ENCODE data around the gene UQCC5. TPM values are rescaled to one million over a fixed set of nuclear protein-coding genes. Genes with fewer than 3 reads are reported as not detected.

Gene UQCC5
- total RNA-seq, 4 donors from 2014 or later = 1.7 to 7.7 (median 4.1) TPM

DNA sequence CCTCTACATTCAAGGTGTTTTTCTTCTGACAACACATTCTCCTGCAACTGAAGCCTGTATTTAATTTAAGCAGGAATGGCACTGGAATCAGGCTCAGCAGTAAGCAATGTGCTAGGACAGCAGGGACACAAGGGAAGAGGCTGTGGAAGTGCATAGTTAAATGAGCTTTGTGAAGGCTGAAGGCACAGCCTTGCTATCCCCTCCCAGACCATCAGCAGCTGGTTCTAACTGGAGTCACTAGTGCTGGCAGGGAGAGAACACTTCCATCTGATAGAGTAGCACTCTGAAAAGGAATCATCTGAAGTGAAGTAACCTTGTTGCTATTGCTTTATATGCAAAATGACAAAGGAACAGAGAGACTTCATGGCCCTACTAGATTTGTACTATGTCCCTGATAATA lies 14.7 kb downstream of the UQCC5 start:
- Histone ChIP-seq H3K27ac (no peak overlapping the region), H3K4me1 (no peaks in the 10 kb centered on the region), H3K36me3 (peaks cover 0 to 85% (median 0%) of the 10 kb centered on the region in 3 donors), H3K4me3 (no peak overlapping the region), H3K9me3 (no peaks in the 10 kb centered on the region), H3K27me3 (no peaks in the 10 kb centered on the region)
- no peak for DNase-seq
- TF ChIP-seq, protein P1, sequence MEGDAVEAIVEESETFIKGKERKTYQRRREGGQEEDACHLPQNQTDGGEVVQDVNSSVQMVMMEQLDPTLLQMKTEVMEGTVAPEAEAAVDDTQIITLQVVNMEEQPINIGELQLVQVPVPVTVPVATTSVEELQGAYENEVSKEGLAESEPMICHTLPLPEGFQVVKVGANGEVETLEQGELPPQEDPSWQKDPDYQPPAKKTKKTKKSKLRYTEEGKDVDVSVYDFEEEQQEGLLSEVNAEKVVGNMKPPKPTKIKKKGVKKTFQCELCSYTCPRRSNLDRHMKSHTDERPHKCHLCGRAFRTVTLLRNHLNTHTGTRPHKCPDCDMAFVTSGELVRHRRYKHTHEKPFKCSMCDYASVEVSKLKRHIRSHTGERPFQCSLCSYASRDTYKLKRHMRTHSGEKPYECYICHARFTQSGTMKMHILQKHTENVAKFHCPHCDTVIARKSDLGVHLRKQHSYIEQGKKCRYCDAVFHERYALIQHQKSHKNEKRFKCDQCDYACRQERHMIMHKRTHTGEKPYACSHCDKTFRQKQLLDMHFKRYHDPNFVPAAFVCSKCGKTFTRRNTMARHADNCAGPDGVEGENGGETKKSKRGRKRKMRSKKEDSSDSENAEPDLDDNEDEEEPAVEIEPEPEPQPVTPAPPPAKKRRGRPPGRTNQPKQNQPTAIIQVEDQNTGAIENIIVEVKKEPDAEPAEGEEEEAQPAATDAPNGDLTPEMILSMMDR (IDR thresholded peaks at IDR 0.05) = no peak
- no peak for TF ChIP-seq POLR2A (IDR thresholded peaks at IDR 0.05)

DNA sequence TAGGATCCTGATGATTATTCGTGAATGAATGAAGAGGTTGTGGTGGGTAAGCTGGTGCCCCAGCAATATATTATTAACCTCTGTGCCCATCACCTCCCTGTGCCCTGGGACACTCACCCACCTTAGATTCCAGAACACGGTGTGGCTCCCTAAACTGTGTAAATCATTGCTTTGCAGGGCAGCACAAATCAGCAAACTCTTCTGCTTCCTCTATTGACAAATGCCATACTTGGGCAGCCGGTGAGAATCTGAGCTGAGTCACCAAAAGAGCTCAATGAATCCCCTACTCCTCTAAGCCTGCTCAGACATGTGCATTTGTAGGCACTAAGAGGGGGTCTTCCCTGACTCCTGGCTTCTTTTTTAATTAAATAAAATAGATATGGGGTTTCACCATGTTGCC lies 15.7 kb downstream of the UQCC5 start:
- no peaks in the 10 kb centered on the region for H3K4me1 ChIP-seq
- H3K27me3 ChIP-seq = no peaks in the 10 kb centered on the region
- no peak for DNase-seq
- H3K27ac ChIP-seq = no peak overlapping the region
- no peaks in the 10 kb centered on the region for H3K9me3 ChIP-seq
- H3K36me3 ChIP-seq = peaks cover 0 to 77% (median 0%) of the 10 kb centered on the region in 3 donors
- H3K4me3 ChIP-seq = no peak overlapping the region
- TF ChIP-seq, protein P1 (IDR thresholded peaks at IDR 0.05) = no peak
- TF ChIP-seq POLR2A (IDR thresholded peaks at IDR 0.05) = no peak

DNA sequence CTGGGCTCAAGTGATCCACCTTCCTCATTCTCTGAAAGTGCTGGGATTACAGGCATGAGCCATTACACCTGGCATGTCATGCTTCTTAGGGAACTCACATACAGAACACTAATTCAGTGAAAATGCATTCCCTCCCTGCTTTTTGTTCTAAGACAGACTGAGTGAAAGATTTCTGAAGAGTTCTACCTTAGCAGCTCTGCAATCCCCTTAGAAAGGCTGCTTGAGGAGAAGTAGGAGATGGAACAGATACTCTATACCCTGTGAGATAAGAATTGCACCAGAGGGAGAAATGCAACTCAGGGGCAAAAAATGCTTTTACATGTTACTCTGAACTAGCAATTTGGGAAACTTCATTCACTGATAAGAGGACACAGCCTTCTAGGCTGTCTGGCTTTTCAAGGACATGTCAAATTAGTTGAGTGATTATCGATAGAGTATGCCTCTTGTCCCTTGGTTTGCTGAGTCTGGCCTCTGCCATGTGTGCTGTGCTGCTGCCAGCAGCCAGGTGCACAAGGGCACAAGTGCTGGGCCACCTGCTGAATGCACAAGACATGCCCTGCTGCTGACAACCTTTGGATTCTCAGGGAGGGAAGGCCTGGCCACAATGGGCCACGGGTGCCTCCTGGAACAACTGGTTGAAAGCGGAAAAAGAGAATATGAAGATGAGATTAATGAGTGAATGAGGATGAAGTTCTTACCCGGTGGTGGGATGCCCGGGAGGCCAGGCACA lies 17.8 kb downstream of the UQCC5 start:
- no peak overlapping the region for H3K27ac ChIP-seq
- peaks cover 0 to 77% (median 0%) of the 10 kb centered on the region in 3 donors for H3K36me3 ChIP-seq

DNA sequence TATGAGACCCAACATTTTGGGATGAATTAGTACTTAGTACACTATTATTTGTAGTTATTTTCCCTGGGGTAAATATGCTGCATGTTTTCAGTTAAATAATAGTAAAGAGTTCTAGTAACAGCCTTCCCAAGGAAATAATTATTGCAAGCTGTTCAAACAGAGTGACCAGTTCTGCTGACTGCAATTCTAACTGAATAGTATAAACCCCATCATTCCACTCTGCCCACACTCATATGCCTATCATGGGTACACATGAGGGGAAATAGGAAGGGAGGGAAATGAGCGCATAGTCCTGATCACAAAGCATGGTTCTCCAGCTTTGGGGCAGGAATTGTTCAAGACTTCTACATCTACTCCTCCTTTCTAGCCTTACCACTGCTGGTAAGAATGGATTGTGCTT lies 18.7 kb downstream of the UQCC5 start:
- no peak for DNase-seq
- no peak overlapping the region for H3K4me3 ChIP-seq
- H3K4me1 ChIP-seq = no peaks in the 10 kb centered on the region
- peaks cover 0 to 77% (median 0%) of the 10 kb centered on the region in 3 donors for H3K36me3 ChIP-seq
- H3K27me3 ChIP-seq = no peaks in the 10 kb centered on the region
- H3K9me3 ChIP-seq = no peaks in the 10 kb centered on the region
- no peak overlapping the region for H3K27ac ChIP-seq
- TF ChIP-seq, protein P1 (IDR thresholded peaks at IDR 0.05) = no peak
- TF ChIP-seq POLR2A (IDR thresholded peaks at IDR 0.05) = no peak

More for the DNA sequence above, 17.8 kb downstream of the UQCC5 start:
- H3K9me3 ChIP-seq = no peaks in the 10 kb centered on the region
- H3K4me1 ChIP-seq = no peaks in the 10 kb centered on the region
- no peak for TF ChIP-seq POLR2A (IDR thresholded peaks at IDR 0.05)
- TF ChIP-seq, protein P1 (IDR thresholded peaks at IDR 0.05) = no peak
- H3K4me3 ChIP-seq = no peak overlapping the region
- no peaks in the 10 kb centered on the region for H3K27me3 ChIP-seq
- no peak for DNase-seq

DNA sequence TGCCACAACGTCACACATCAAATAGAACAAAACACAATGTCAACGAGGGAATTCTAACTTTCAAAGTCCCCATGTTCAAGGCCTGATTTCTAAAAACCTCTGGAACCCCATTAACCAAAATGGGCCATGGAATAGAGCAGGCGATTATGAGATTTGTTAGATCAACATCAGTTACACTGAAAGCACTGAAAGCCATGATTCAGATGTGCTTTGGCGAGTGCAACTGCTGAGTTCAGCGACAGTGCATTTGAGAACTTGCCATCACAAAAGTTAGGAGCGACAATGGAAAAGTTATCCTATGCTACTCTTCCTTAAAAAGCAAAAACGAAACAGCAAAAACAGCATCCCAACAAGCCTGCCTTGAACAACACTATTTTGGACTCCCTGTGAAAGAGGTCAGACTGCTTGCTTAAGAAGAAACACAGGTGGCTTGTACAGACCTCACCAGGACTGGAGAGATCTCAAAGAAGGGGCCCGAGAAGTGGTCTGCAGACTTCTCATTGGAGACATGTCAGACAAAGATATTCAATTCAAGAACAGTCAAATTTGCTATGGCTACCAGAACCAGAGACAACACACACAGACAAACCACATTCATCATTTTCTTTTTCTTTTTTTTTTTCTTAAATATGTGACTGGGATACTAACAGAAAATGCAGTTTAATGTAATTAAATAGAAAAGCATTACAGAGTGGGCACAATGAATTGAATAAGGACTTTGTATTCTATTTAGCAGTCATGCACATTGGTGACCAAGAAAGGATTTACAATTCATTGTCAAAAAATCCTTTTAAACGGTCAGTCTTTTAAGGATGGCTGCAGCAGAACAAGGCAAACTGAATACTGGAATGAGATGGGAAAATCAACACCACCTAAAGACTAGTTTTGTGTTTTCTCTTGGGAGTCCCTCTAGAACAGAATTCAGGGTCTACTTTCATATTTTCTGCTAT lies 20.9 kb downstream of the UQCC5 start:
- no peaks in the 10 kb centered on the region for H3K4me1 ChIP-seq
- H3K27ac ChIP-seq = no peak overlapping the region
- no peak for DNase-seq
- H3K36me3 ChIP-seq = peaks cover 0 to 76% (median 0%) of the 10 kb centered on the region in 3 donors
- no peak overlapping the region for H3K4me3 ChIP-seq
- no peak for TF ChIP-seq POLR2A (IDR thresholded peaks at IDR 0.05)
- H3K27me3 ChIP-seq = no peaks in the 10 kb centered on the region
- H3K9me3 ChIP-seq = no peaks in the 10 kb centered on the region

DNA sequence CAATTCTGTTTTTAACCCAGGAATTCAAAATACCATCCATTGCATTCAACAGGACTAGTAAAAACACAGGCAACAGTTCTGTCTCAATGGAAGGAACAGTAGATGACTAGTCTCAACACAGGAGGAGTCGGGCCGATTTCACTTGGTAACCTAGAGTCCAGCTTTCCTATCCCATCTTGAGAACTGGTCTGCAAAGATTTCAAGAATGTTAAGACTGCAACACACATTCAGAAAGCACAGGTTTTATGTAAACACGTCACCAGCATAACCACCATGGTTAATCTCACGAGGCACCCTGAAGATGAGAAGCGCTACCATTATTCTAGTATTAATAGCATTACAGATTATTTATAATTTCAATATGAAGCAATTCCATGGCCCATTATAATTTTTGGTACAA lies 22.0 kb downstream of the UQCC5 start:
- no peak for DNase-seq
- no peaks in the 10 kb centered on the region for H3K9me3 ChIP-seq
- no peak overlapping the region for H3K27ac ChIP-seq
- H3K36me3 ChIP-seq = peaks cover 0 to 76% (median 0%) of the 10 kb centered on the region in 3 donors
- no peak overlapping the region for H3K4me3 ChIP-seq
- H3K4me1 ChIP-seq = no peaks in the 10 kb centered on the region
- H3K27me3 ChIP-seq = no peaks in the 10 kb centered on the region
- no peak for TF ChIP-seq POLR2A (IDR thresholded peaks at IDR 0.05)
- TF ChIP-seq, protein P1 (IDR thresholded peaks at IDR 0.05) = no peak

Data from Peyer's patch (tissue), 4 donors.